Aorta (tissue), 5 donors: ENCODE measurements around the gene ANKS1A. TPM values are rescaled to one million over a fixed set of nuclear protein-coding genes. Genes with fewer than 3 reads are reported as not detected.
A peak's percentile ranks its signal among the peaks of the same experiment; 100 is the strongest.

Source experiments
- ATAC-seq: fragments of 200-7000 bp; cut with Tn5 transposase; one replicate; pipeline ENCODE4 v1.9.1; 2022; ENCODE audit warnings: moderate library complexity; ENCODE audit not compliant: low FRiP score
- DNase-seq, 2 donors: peaks; one replicate each; pipeline ENCODE4 v3.0.0-alpha.2; 2020
- H3K27ac ChIP-seq, 2 donors: one replicate each; pipeline ENCODE4 v1.5.1; 2013; ENCODE audit warnings: low read length in 2 of 2, mild to moderate bottlenecking in 2 of 2, moderate library complexity in 2 of 2, control low read depth in 1 of 2, inconsistent platforms in 1 of 2, low read depth in 1 of 2
- H3K27me3 ChIP-seq, 2 donors: one replicate each; pipeline ENCODE4 v1.6.1; 2013; ENCODE audit warnings: control low read depth in 1 of 2, low read length in 1 of 2, mild to moderate bottlenecking in 1 of 2, moderate library complexity in 1 of 2; ENCODE audit not compliant: insufficient read depth in 2 of 2, control insufficient read depth in 1 of 2
- H3K36me3 ChIP-seq, 2 donors: one replicate each; pipeline ENCODE4 v1.6.1; 2013; ENCODE audit warnings: control low read depth in 1 of 2, low read length in 1 of 2, mild to moderate bottlenecking in 1 of 2; ENCODE audit not compliant: insufficient read depth in 2 of 2, control insufficient read depth in 1 of 2
- H3K4me1 ChIP-seq, 2 donors: one replicate each; pipeline ENCODE4 v1.6.1; 2013; ENCODE audit warnings: low read length in 2 of 2, control low read depth in 1 of 2, mild to moderate bottlenecking in 1 of 2, moderate library complexity in 1 of 2; ENCODE audit not compliant: insufficient read depth in 2 of 2, control insufficient read depth in 1 of 2
- H3K4me3 ChIP-seq, 2 donors: one replicate each; pipeline ENCODE4 v1.5.1; 2013; ENCODE audit warnings: low read length in 2 of 2, control low read depth in 1 of 2, mild to moderate bottlenecking in 1 of 2
- H3K9me3 ChIP-seq: one replicate; pipeline ENCODE4 v1.6.1; 2013; ENCODE audit warnings: mild to moderate bottlenecking, low read length; ENCODE audit not compliant: control insufficient read depth
- WGBS, 2 donors: extraction: QIAGEN DNeasy Blood & Tissue Kit; methylation state at CpG; one replicate each; pipeline ENCODE4 v1.1.7; 2013; 5-methylcytosine and 5-hydroxymethylcytosine counted together
- intact Hi-C, 2 donors: fragments of 100-400 bp; cut with DNase I; formaldehyde crosslinking; loops; one replicate each; pipeline versions ENCODE4 v1.14.2 to v1.15.0; 2022
- polyA plus RNA-seq, 2 donors: library from polyadenylated mRNA; stranded (reverse); fragments of 200-250 nt; gene quantifications; one replicate each; pipeline ENCODE4 v1.2.3, GENCODE V29; 2013
- total RNA-seq, 2 donors: library from RNA; stranded (reverse); fragmentation: NEBNext Ultra II Directional; extraction: Animal tissue kit (Norgen Biotek cat#: 25700); gene quantifications; one replicate each; pipeline ENCODE4 v1.2.1, GENCODE V29; 2021
- donor health status: healthy with polysubstance abuse.
- donor health status: Bipolar disorder and iron deficiency.
- donor health status: DM: no; HTN: no; CAD: no.
- donor health status: DM: no; HTN: no; CAD: no.
- donor health status: DM: yes; HTN: yes; CAD: no.

ANKS1A gene
- total and polyA plus RNA-seq, 4 donors = 9.4 to 44.4 (median 29.0) TPM

GRCh38 chr6:35073211-35073610 is 184.2 kb downstream of the ANKS1A start:
- Histone ChIP-seq H3K36me3 (peaks cover 1 to 3% of the 10 kb centered on the region in 2 donors), H3K9me3 (no peaks in the 10 kb centered on the region), H3K27me3 (no peaks in the 10 kb centered on the region), H3K4me1 (no peaks in the 10 kb centered on the region), H3K27ac (no peak overlapping the region), H3K4me3 (no peak overlapping the region)
- 91 to 92% methylated on average over 10 of the region's 10 CpGs for WGBS, 2 donors
- intact Hi-C loops = no loop called here
- ATAC-seq (no peak), DNase-seq (peak; percentile 19 to 63)

GRCh38 chr6:35073766-35074471 is 184.9 kb downstream of the ANKS1A start:
- Histone ChIP-seq H3K4me3 (no peak overlapping the region), H3K27me3 (no peaks in the 10 kb centered on the region), H3K36me3 (peaks cover 3 to 5% of the 10 kb centered on the region in 2 donors), H3K27ac (no peak overlapping the region), H3K9me3 (no peaks in the 10 kb centered on the region), H3K4me1 (no peaks in the 10 kb centered on the region)
- peak; percentile 25 to 57 for DNase-seq
- no peak for ATAC-seq
- WGBS, 2 donors = 90% methylated on average over 20 of the region's 20 CpGs
- intact Hi-C loops = no loop called here

- 81% methylated on average over 17 of the region's 17 CpGs for WGBS, 2 donors
- ATAC-seq (no peak), DNase-seq (peak; percentile 26 to 63)
- Histone ChIP-seq H3K36me3 (peaks cover 0 to 8% of the 10 kb centered on the region in 2 donors), H3K27me3 (no peaks in the 10 kb centered on the region), H3K4me3 (no peak overlapping the region), H3K4me1 (no peaks in the 10 kb centered on the region), H3K27ac (no peak overlapping the region), H3K9me3 (no peaks in the 10 kb centered on the region)
- intact Hi-C loops = no loop called here
These were observed 188.1 kb downstream of the ANKS1A start for GRCh38 chr6:35076997-35077712.

- intact Hi-C loops = no loop called here
- WGBS, 2 donors = 79 to 82% methylated on average over 11 of the region's 11 CpGs
- ATAC-seq (no peak), DNase-seq (peak; percentile 37 to 39)
- H3K27ac ChIP-seq = no peak overlapping the region
- H3K4me3 ChIP-seq = no peak overlapping the region
- H3K27me3 ChIP-seq = no peaks in the 10 kb centered on the region
- H3K4me1 ChIP-seq = no peaks in the 10 kb centered on the region
- peaks cover 0 to 8% of the 10 kb centered on the region in 2 donors for H3K36me3 ChIP-seq
- no peaks in the 10 kb centered on the region for H3K9me3 ChIP-seq
These were observed 188.7 kb downstream of the ANKS1A start for GRCh38 chr6:35077713-35078105.

GRCh38 chr6:35078226-35078850 is 189.3 kb downstream of the ANKS1A start:
- DNase-seq (peak; percentile 15 to 55), ATAC-seq (peak; percentile 26)
- intact Hi-C loops = no loop called here
- Histone ChIP-seq H3K4me3 (no peak overlapping the region), H3K9me3 (no peaks in the 10 kb centered on the region), H3K36me3 (peaks cover 0 to 7% of the 10 kb centered on the region in 2 donors), H3K27me3 (no peaks in the 10 kb centered on the region), H3K4me1 (no peaks in the 10 kb centered on the region), H3K27ac (no peak overlapping the region)
- 89 to 91% methylated on average over 20 of the region's 20 CpGs for WGBS, 2 donors

DNA sequence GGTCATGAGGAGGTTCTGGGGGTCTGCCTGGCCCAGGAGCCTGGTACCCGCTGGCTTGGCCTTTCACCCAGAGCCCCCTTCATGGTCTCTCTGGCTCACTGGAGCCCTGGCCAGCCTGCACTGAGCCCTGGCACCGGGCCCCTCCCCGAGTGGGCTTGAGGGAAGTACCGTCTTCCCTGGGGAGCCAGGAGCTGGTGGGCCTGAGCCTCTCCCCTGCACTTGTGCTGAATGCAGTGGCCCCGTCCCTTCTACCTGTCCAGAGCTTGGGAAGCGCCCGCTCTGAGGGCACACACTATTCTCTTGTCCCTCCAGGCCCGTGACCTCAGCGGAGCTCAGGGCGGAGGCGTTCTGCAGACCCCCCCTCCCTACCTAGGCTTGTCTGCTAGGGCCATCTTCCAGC is 189.8 kb downstream of the ANKS1A start:
- 90 to 92% methylated on average over 11 of the region's 11 CpGs for WGBS, 2 donors
- H3K4me1 ChIP-seq = no peaks in the 10 kb centered on the region
- no peak for DNase-seq
- no peak overlapping the region for H3K4me3 ChIP-seq
- no peak overlapping the region for H3K27ac ChIP-seq
- intact Hi-C loops = no loop called here
- ATAC-seq = no peak
- no peaks in the 10 kb centered on the region for H3K9me3 ChIP-seq
- H3K27me3 ChIP-seq = no peaks in the 10 kb centered on the region
- peaks cover 0 to 8% of the 10 kb centered on the region in 2 donors for H3K36me3 ChIP-seq

GRCh38 chr6:35079311-35080000 is 190.4 kb downstream of the ANKS1A start:
- 89 to 90% methylated on average over 23 of the region's 23 CpGs for WGBS, 2 donors
- ATAC-seq (no peak), DNase-seq (peak in 1 of 2 donors; percentile 68)
- H3K4me1 ChIP-seq = no peaks in the 10 kb centered on the region
- H3K36me3 ChIP-seq = peaks cover 0 to 8% of the 10 kb centered on the region in 2 donors
- no peak overlapping the region for H3K4me3 ChIP-seq
- no peak overlapping the region for H3K27ac ChIP-seq
- intact Hi-C loops = no loop called here
- H3K27me3 ChIP-seq = no peaks in the 10 kb centered on the region
- H3K9me3 ChIP-seq = no peaks in the 10 kb centered on the region

DNA sequence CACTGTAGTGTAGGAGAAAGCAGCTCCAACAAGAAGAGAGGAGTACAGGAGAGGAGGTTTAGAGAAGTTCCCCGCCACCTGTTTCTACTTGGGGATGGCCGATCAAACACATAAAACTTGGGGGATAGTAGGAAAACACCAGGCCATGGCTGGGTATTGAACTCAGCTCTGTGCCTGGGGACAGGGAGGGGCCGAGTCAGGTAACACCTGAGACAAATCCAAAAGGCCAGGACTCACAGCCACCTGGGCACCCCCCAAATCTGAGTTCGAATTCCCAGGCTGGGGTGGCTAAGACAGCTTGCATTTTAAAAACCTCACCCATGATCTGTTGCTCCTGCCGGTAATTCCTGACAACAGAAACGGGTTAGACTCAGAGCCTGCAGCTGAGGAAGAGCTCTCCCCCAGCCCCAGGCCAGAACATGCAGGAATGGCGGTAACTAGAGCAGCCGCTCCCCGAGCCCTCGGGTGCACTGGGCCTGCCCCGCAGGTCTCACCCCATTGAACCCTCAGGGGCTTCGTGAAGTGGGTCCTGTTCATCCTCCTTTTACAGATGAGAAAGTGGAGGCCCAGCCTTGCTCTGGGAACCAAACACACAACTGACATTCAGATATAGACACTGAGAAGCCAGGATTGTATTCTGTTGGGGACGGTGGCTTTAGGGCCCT is 191.1 kb downstream of the ANKS1A start:
- Histone ChIP-seq H3K9me3 (no peaks in the 10 kb centered on the region), H3K4me1 (no peaks in the 10 kb centered on the region), H3K27me3 (no peaks in the 10 kb centered on the region), H3K36me3 (peaks cover 0 to 8% of the 10 kb centered on the region in 2 donors), H3K27ac (no peak overlapping the region), H3K4me3 (no peak overlapping the region)
- DNase-seq (no peak), ATAC-seq (no peak)
- intact Hi-C loops = no loop called here
- 86 to 89% methylated on average over 13 of the region's 13 CpGs for WGBS, 2 donors
